Spleen (tissue), 11 donors: Measurements from ENCODE around the gene KSR1. TPM values are rescaled to one million over a fixed set of nuclear protein-coding genes. Genes with fewer than 3 reads are reported as not detected.
"Not testable (repeated sequence)": the region's sequence is repeated elsewhere in the genome, so short reads cannot be mapped to it uniquely, and the experiment has no call there.

ENCODE experiments used
- DNase-seq: peaks from one replicate; pipeline ENCODE4 v3.0.0-alpha.2; 2020
- H3K27ac ChIP-seq, 8 donors: fragments of 200-600 bp; sonication (generic) in 7 of 8; 1 replicate in 4 of 8; 2 replicates in 4 of 8; pipeline versions ENCODE4 v1.5.0 to v1.8.0; 2016 to 2021; ENCODE audit warnings: inconsistent platforms in 4 of 8, mild to moderate bottlenecking in 4 of 8, moderate library complexity in 1 of 8
- H3K27me3 ChIP-seq, 7 donors: fragments of 200-600 bp; sonication (generic) in 6 of 7; replicated peaks in 1 of 7; 1 replicate in 4 of 7; 2 replicates in 3 of 7; pipeline versions ENCODE4 v1.5.0 to v1.8.0; 2016 to 2021; ENCODE audit warnings: inconsistent platforms in 3 of 7, mild to moderate bottlenecking in 1 of 7
- H3K36me3 ChIP-seq, 6 donors: fragments of 200-600 bp; sonication (generic) in 5 of 6; 1 replicate in 4 of 6; 2 replicates in 2 of 6; pipeline versions ENCODE4 v1.5.0 to v1.8.0; 2016 to 2021; ENCODE audit warnings: inconsistent platforms in 2 of 6
- H3K4me1 ChIP-seq, 6 donors: fragments of 200-600 bp; sonication (generic) in 5 of 6; 1 replicate in 3 of 6; 2 replicates in 3 of 6; pipeline versions ENCODE4 v1.5.0 to v1.8.0; 2016 to 2021; ENCODE audit warnings: inconsistent platforms in 3 of 6
- H3K4me3 ChIP-seq, 8 donors: fragments of 200-600 bp; sonication (generic) in 7 of 8; 1 replicate in 4 of 8; 2 replicates in 4 of 8; pipeline versions ENCODE4 v1.5.0 to v1.8.0; 2016 to 2021; ENCODE audit warnings: inconsistent platforms in 4 of 8, mild to moderate bottlenecking in 4 of 8, moderate library complexity in 2 of 8
- H3K9me3 ChIP-seq, 8 donors: fragments of 200-600 bp; sonication (generic) in 7 of 8; 1 replicate in 4 of 8; 2 replicates in 4 of 8; pipeline versions ENCODE4 v1.5.0 to v1.8.0; 2016 to 2021; ENCODE audit warnings: inconsistent platforms in 4 of 8
- CTCF ChIP-seq, 11 experiments: fragments of 200-600 bp in 7 of 11; fragments of 450-650 bp in 4 of 11; sonication (generic) in 4 of 11; IDR thresholded peaks in 8 of 11; conservative IDR thresholded peaks in 3 of 11; 1 replicate in 7 of 11; 2 replicates in 4 of 11; pipeline versions ENCODE4 v1.4.0 to v1.8.0; 2016 to 2021; ENCODE audit warnings: antibody characterized with exemption in 11 of 11, inconsistent platforms in 4 of 11, mild to moderate bottlenecking in 1 of 11
- POLR2A ChIP-seq, 3 donors: fragments of 450-650 bp; IDR thresholded peaks; one replicate each; pipeline ENCODE4 v1.5.1; 2017; ENCODE audit warnings: antibody characterized with exemption in 3 of 3, mild to moderate bottlenecking in 1 of 3
- POLR2AphosphoS5 ChIP-seq, 3 donors: sonication (generic); formaldehyde crosslinking; IDR thresholded peaks; one replicate each; pipeline ENCODE4 v1.5.1; 2017; ENCODE audit warnings: antibody characterized with exemption in 3 of 3
- WGBS, 5 donors: extraction: QIAGEN DNeasy Blood & Tissue Kit in 3 of 5; methylation state at CpG; one replicate each; pipeline versions ENCODE4 v1.1.5 to v1.1.7; 2013 to 2018; 5-methylcytosine and 5-hydroxymethylcytosine counted together
- intact Hi-C: fragments of 100-400 bp; cut with DNase I; formaldehyde crosslinking; loops from one replicate; pipeline ENCODE4 v1.15.0; 2023; ENCODE audit warnings: low total_unique reads
- polyA plus RNA-seq, 3 donors: library from polyadenylated mRNA; stranded (reverse); fragments of 200-250 nt; gene quantifications; one replicate each; pipeline ENCODE4 v1.2.1, GENCODE V29; 2013
- total RNA-seq, 7 donors: library from RNA; depleted of rRNA in 3 of 7; stranded (reverse); fragments of >200 nt in 3 of 7; fragmentation: NEBNext Ultra II Directional in 4 of 7; extraction: Animal tissue kit (Norgen Biotek cat#: 25700) in 4 of 7; gene quantifications; one replicate each; pipeline versions ENCODE4 v1.1.0 to v1.2.1, GENCODE V29; 2016 to 2021
- donor health status: healthy with polysubstance abuse.
- donor health status: DM: no; HTN: no; CAD: no; lungs with moderate emphysema.
- donor health status: DM: no; HTN: no; CAD: no.
- donor health status: Bipolar disorder and iron deficiency.
- donor health status: healthy.
- donor health status: DM: no; HTN: no; CAD: no.
- donor health status: DM: yes; HTN: yes; CAD: no.

KSR1 gene
- total and polyA plus RNA-seq, 10 donors, result 6.4 to 100 (median 46.0) TPM

GRCh38 chr17:27420211-27420950 lies 35.9 kb upstream of the KSR1 start:
- H3K9me3 ChIP-seq, result no peaks in the 10 kb centered on the region
- intact Hi-C loops, result no loop called here
- no peaks in the 10 kb centered on the region for H3K36me3 ChIP-seq
- H3K27me3 ChIP-seq, result no peaks in the 10 kb centered on the region
- WGBS, 5 donors, result 69 to 92% (median 84%) methylated on average over 6 to 9 of the region's 9 CpGs
- H3K4me1 ChIP-seq, result no peaks in the 10 kb centered on the region
- H3K4me3 ChIP-seq, result no peak overlapping the region
- TF ChIP-seq POLR2A (IDR thresholded peaks at IDR 0.05) (no peak), CTCF (IDR thresholded peaks at IDR 0.05 in 8 of 11, conservative IDR thresholded peaks at IDR 0.05 in 3 of 11) (no peak), POLR2AphosphoS5 (IDR thresholded peaks at IDR 0.05) (no peak)
- no peak overlapping the region for H3K27ac ChIP-seq
- no peak for DNase-seq

- TF ChIP-seq CTCF (IDR thresholded peaks at IDR 0.05 in 8 of 11, conservative IDR thresholded peaks at IDR 0.05 in 3 of 11), result no peak
- TF ChIP-seq POLR2A (IDR thresholded peaks at IDR 0.05), result no peak
- no peak for TF ChIP-seq POLR2AphosphoS5 (IDR thresholded peaks at IDR 0.05)
- H3K27me3 ChIP-seq, result no peaks in the 10 kb centered on the region
- H3K36me3 ChIP-seq, result no peaks in the 10 kb centered on the region
- H3K4me3 ChIP-seq, result no peak overlapping the region
- intact Hi-C loops, result no loop called here
- no peak overlapping the region for H3K27ac ChIP-seq
- no peaks in the 10 kb centered on the region for H3K9me3 ChIP-seq
- 94 to 96% (median 96%) methylated on average over 7 to 10 of the region's 10 CpGs for WGBS, 5 donors
- no peak for DNase-seq
- H3K4me1 ChIP-seq, result no peaks in the 10 kb centered on the region
Observed at GRCh38 chr17:27421111-27421510, 35.1 kb upstream of the KSR1 start.

GRCh38 chr17:27421626-27422025 lies 34.6 kb upstream of the KSR1 start:
- 89 to 94% (median 91%) methylated on average over 6 of the region's 6 CpGs for WGBS, 5 donors
- intact Hi-C loops, result not testable (repeated sequence)

GRCh38 chr17:27422601-27423000 lies 33.6 kb upstream of the KSR1 start:
- no peaks in the 10 kb centered on the region for H3K27me3 ChIP-seq
- peaks cover 0 to 3% (median 0%) of the 10 kb centered on the region in 8 donors for H3K9me3 ChIP-seq
- DNase-seq, result no peak
- no peaks in the 10 kb centered on the region for H3K4me1 ChIP-seq
- WGBS, 5 donors, result 83 to 98% (median 91%) methylated on average over 5 to 7 of the region's 7 CpGs
- intact Hi-C loops, result no loop called here
- TF ChIP-seq POLR2A (IDR thresholded peaks at IDR 0.05), result no peak
- TF ChIP-seq CTCF (IDR thresholded peaks at IDR 0.05 in 8 of 11, conservative IDR thresholded peaks at IDR 0.05 in 3 of 11), result no peak
- no peak for TF ChIP-seq POLR2AphosphoS5 (IDR thresholded peaks at IDR 0.05)
- H3K27ac ChIP-seq, result no peak overlapping the region
- H3K36me3 ChIP-seq, result no peaks in the 10 kb centered on the region
- no peak overlapping the region for H3K4me3 ChIP-seq

More at GRCh38 chr17:27421626-27422025, 34.6 kb upstream of the KSR1 start:
- H3K9me3 ChIP-seq, H3K4me1 ChIP-seq, H3K4me3 ChIP-seq, H3K36me3 ChIP-seq, H3K27ac ChIP-seq, DNase-seq, H3K27me3 ChIP-seq: not testable (repeated sequence)
